HG03060 (cell line): ENCODE results near the gene BEND6.
"Not testable (repeated sequence)": the region's sequence is repeated elsewhere in the genome, so short reads cannot be mapped to it uniquely, and the experiment has no call there.

Experiments used
- ATAC-seq: cut with Tn5 transposase; IDR thresholded peaks from one replicate; pipeline ENCODE4 v1.9.1; 2021; ENCODE audit warnings: low read depth, moderate number of reproducible peaks; ENCODE audit not compliant: unreplicated experiment

Gene BEND6

GRCh38 chr6:56970849-56971248 lies 15.9 kb downstream of the BEND6 start:
- no peak for ATAC-seq

- ATAC-seq: no peak
Measured at GRCh38 chr6:56977192-56977591, 22.3 kb downstream of the BEND6 start.

GRCh38 chr6:56978530-56978929 lies 23.6 kb downstream of the BEND6 start:
- no peak for ATAC-seq

- ATAC-seq: no peak
Measured at GRCh38 chr6:56984361-56984760, 29.5 kb downstream of the BEND6 start.

- ATAC-seq: no peak
Measured at GRCh38 chr6:56984884-56985283, 30.0 kb downstream of the BEND6 start.

GRCh38 chr6:56986611-56987010 lies 31.7 kb downstream of the BEND6 start:
- ATAC-seq: no peak

- ATAC-seq: no peak
Measured at GRCh38 chr6:56988145-56988544, 33.2 kb downstream of the BEND6 start.

- ATAC-seq: no peak
Measured at GRCh38 chr6:56992036-56992435, 37.1 kb downstream of the BEND6 start.

- ATAC-seq: no peak
Measured at GRCh38 chr6:56992703-56993102, 37.8 kb downstream of the BEND6 start.

GRCh38 chr6:56995347-56995902 lies 40.5 kb downstream of the BEND6 start:
- ATAC-seq: no peak

GRCh38 chr6:56996401-56996800 lies 41.5 kb downstream of the BEND6 start:
- ATAC-seq: no peak

GRCh38 chr6:56999049-56999448 lies 44.1 kb downstream of the BEND6 start:
- ATAC-seq: no peak

- not testable (repeated sequence) for ATAC-seq
Measured at GRCh38 chr6:56999748-57000147, 44.8 kb downstream of the BEND6 start.

GRCh38 chr6:57002197-57002596 lies 47.3 kb downstream of the BEND6 start:
- ATAC-seq: no peak

- no peak for ATAC-seq
Measured at GRCh38 chr6:57004292-57004691, 49.4 kb downstream of the BEND6 start.

GRCh38 chr6:57006101-57006500 lies 51.2 kb downstream of the BEND6 start:
- ATAC-seq: no peak

GRCh38 chr6:57008069-57008468 lies 53.2 kb downstream of the BEND6 start:
- not testable (repeated sequence) for ATAC-seq

- no peak for ATAC-seq
Measured at GRCh38 chr6:57013521-57013926, 58.6 kb downstream of the BEND6 start.

GRCh38 chr6:57017069-57017468 lies 62.2 kb downstream of the BEND6 start:
- no peak for ATAC-seq

- no peak for ATAC-seq
Measured at GRCh38 chr6:57017841-57018240, 62.9 kb downstream of the BEND6 start.

- ATAC-seq: no peak
Measured at GRCh38 chr6:57019434-57019833, 64.5 kb downstream of the BEND6 start.

GRCh38 chr6:57021086-57021720 lies 66.3 kb downstream of the BEND6 start:
- ATAC-seq: no peak

- ATAC-seq: no peak
Measured at GRCh38 chr6:57024321-57024720, 69.4 kb downstream of the BEND6 start.
